CD14-positive monocyte (primary cell): ENCODE measurements around the gene FAM227B. TPM values are rescaled to one million over a fixed set of nuclear protein-coding genes. Genes with fewer than 3 reads are reported as not detected.

Experiments
- DNase-seq, 3 donors: peaks; one replicate each; pipeline ENCODE4 v3.0.0-alpha.2; 2011 to 2022
- H2AFZ ChIP-seq: 2 replicates; pipeline ENCODE4 v1.6.0; 2012; ENCODE audit warnings: mild to moderate bottlenecking, low read depth, low read length, inconsistent platforms; ENCODE audit not compliant: insufficient read depth, poor library complexity, severe bottlenecking
- H3K27ac ChIP-seq, 2 donors: 1 replicate in 1 of 2; 2 replicates in 1 of 2; pipeline ENCODE4 v1.5.1; 2012 to 2013; ENCODE audit warnings: low read length in 2 of 2, control low read depth in 1 of 2, inconsistent platforms in 1 of 2, low read depth in 1 of 2, mild to moderate bottlenecking in 1 of 2
- H3K27me3 ChIP-seq, 2 donors: one replicate each; pipeline versions ENCODE4 v1.6.0 to v1.6.1; 2011 to 2013; ENCODE audit warnings: low read length in 2 of 2; ENCODE audit not compliant: control insufficient read depth in 2 of 2, insufficient read depth in 2 of 2
- H3K36me3 ChIP-seq, 2 donors: replicated peaks in 1 of 2; 1 replicate in 1 of 2; 2 replicates in 1 of 2; pipeline versions ENCODE4 v1.5.1 to v1.6.1; 2012 to 2013; ENCODE audit warnings: low read length in 2 of 2, control low read depth in 1 of 2, inconsistent platforms in 1 of 2, mild to moderate bottlenecking in 1 of 2; ENCODE audit not compliant: insufficient read depth in 2 of 2, control insufficient read depth in 1 of 2
- H3K4me1 ChIP-seq, 2 donors: 1 replicate in 1 of 2; 2 replicates in 1 of 2; pipeline versions ENCODE4 v1.5.1 to v1.6.1; 2012 to 2013; ENCODE audit warnings: low read length in 2 of 2, control low read depth in 1 of 2, inconsistent platforms in 1 of 2, mild to moderate bottlenecking in 1 of 2, moderate library complexity in 1 of 2; ENCODE audit not compliant: insufficient read depth in 2 of 2, control insufficient read depth in 1 of 2
- H3K4me2 ChIP-seq: replicated peaks from 2 replicates; pipeline ENCODE3; 2012; ENCODE audit warnings: low read length, moderate library complexity, mild to moderate bottlenecking; ENCODE audit not compliant: poor library complexity, severe bottlenecking; ENCODE audit errors: extremely low read depth
- H3K4me3 ChIP-seq, 3 experiments: fragments of 200-600 bp in 1 of 3; sonication (generic) in 1 of 3; replicated peaks in 1 of 3; 1 replicate in 2 of 3; 2 replicates in 1 of 3; pipeline ENCODE4 v1.5.1; 2011 to 2013; ENCODE audit warnings: low read length in 3 of 3, mild to moderate bottlenecking in 3 of 3, control low read depth in 2 of 3, low read depth in 2 of 3, inconsistent platforms in 1 of 3, moderate library complexity in 1 of 3
- H3K79me2 ChIP-seq: 2 replicates; pipeline ENCODE4 v1.6.0; 2012; ENCODE audit warnings: mild to moderate bottlenecking, control low read depth, inconsistent platforms, low read length, moderate library complexity; ENCODE audit not compliant: insufficient read depth
- H3K9ac ChIP-seq: 2 replicates; pipeline ENCODE4 v1.6.0; 2017; ENCODE audit warnings: low read length, mild to moderate bottlenecking; ENCODE audit not compliant: insufficient read depth, poor library complexity, severe bottlenecking
- H3K9me3 ChIP-seq, 2 donors: replicated peaks in 1 of 2; 1 replicate in 1 of 2; 2 replicates in 1 of 2; pipeline versions ENCODE4 v1.5.1 to v1.6.1; 2012 to 2013; ENCODE audit warnings: low read length in 2 of 2, control low read depth in 1 of 2; ENCODE audit not compliant: control insufficient read depth in 1 of 2, insufficient read depth in 1 of 2
- H4K20me1 ChIP-seq: 2 replicates; pipeline ENCODE4 v1.6.0; 2012; ENCODE audit warnings: mild to moderate bottlenecking, low read length, control low read depth, moderate library complexity; ENCODE audit not compliant: insufficient read depth
- H3K27ac Mint-ChIP-seq, 7 donors: one replicate each; pipeline ENCODE4 v1.8.0; 2020; ENCODE audit warnings: mild to moderate bottlenecking in 7 of 7, mixed read lengths in 7 of 7, moderate library complexity in 6 of 7, inconsistent platforms in 2 of 7
- H3K27me3 Mint-ChIP-seq, 3 donors: one replicate each; pipeline ENCODE4 v1.8.0; 2021 to 2022; ENCODE audit warnings: low read depth in 3 of 3, mild to moderate bottlenecking in 3 of 3, mixed read lengths in 3 of 3, moderate library complexity in 3 of 3, inconsistent platforms in 1 of 3
- H3K36me3 Mint-ChIP-seq, 2 donors: one replicate each; pipeline ENCODE4 v1.8.0; 2020; ENCODE audit warnings: mixed read lengths in 2 of 2, inconsistent platforms in 1 of 2, mild to moderate bottlenecking in 1 of 2
- H3K4me1 Mint-ChIP-seq: one replicate; pipeline ENCODE4 v1.8.0; 2020; ENCODE audit warnings: mild to moderate bottlenecking, mixed read lengths
- H3K4me3 Mint-ChIP-seq, 2 donors: one replicate each; pipeline ENCODE4 v1.8.0; 2020; ENCODE audit warnings: mild to moderate bottlenecking in 2 of 2, mixed read lengths in 2 of 2, moderate library complexity in 1 of 2
- H3K9me3 Mint-ChIP-seq, 7 donors: one replicate each; pipeline ENCODE4 v1.8.0; 2020 to 2022; ENCODE audit warnings: mixed read lengths in 7 of 7, mild to moderate bottlenecking in 6 of 7, moderate library complexity in 6 of 7, inconsistent platforms in 2 of 7
- whole genome bisulfite sequencing: methylation state at CpG from one replicate; pipeline ENCODE4 v1.1.5; 2013; ENCODE audit warnings: missing lambda C conversion rate; ENCODE audit not compliant: insufficient coverage; 5-methylcytosine and 5-hydroxymethylcytosine counted together
- intact Hi-C, 2 donors: fragments of 100-400 bp; cut with micrococcal nuclease; formaldehyde crosslinking; loops; one replicate each; pipeline versions ENCODE4 v1.15.0 to v1.15.1; 2023
- polyA plus RNA-seq, 3 donors: library from polyadenylated mRNA; depleted of rRNA in 1 of 3; unstranded in 2 of 3; stranded (reverse) in 1 of 3; fragments of 300-500 nt in 2 of 3; fragments of >200 nt in 1 of 3; fragmentation: Illumina TruSeq in 2 of 3; gene quantifications; 1 replicate in 2 of 3; 2 replicates in 1 of 3; pipeline ENCODE4 v1.2.3, GENCODE V29; 2012 to 2021
- TF ChIP-seq, protein P1 (sequence below): fragments of 200-600 bp; IDR thresholded peaks from one replicate; pipeline ENCODE4 v1.8.0; 2022; ENCODE audit warnings: antibody characterized with exemption, mild to moderate bottlenecking

FAM227B gene
- polyA plus RNA-seq, 3 donors, result 0.28 to 0.72 (median 0.49) TPM

DNA sequence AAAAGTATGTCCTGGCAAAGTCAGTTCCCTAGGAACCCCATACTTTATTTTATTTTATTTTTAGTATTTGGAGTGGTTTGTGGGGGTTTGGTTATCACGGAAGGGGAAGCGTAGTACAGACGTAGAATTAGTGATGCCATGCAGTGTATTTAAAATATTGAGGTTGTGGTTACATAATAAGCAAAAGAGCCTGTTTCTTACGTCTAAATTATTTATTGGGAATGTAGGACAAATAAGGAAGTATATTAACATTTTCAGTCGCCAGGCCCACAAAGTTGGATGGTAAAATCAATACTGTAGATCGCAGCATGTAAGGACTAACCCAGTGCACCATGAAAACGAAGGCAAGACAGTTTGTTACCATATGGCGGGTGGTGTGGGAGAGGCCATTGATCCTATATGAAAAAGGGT lies 788 bp upstream of the FAM227B start:
- intact Hi-C loops, result loop anchor here (10.0 kb wide), 2 partner anchors 93 to 467 kb away; partner anchors contain the start of gene COPS2 (in 1 of the 2)
- H3K27me3 ChIP-seq, result no peaks in the 10 kb centered on the region
- peak overlapping the region; percentile 85 for H3K9ac ChIP-seq
- H3K27me3 Mint-ChIP-seq, result no peaks in the 10 kb centered on the region
- WGBS, result 17% methylated on average over 6 of the region's 8 CpGs
- H3K4me1 ChIP-seq, result peaks cover 17 to 31% of the 10 kb centered on the region in 2 donors
- H3K79me2 ChIP-seq, result peaks cover 46% of the 10 kb centered on the region
- peak overlapping the region; percentile 84 for H3K4me2 ChIP-seq
- peaks cover 18 to 20% of the 10 kb centered on the region in 2 donors for H3K36me3 Mint-ChIP-seq
- H2AFZ ChIP-seq, result peak overlapping the region; percentile 87
- no peaks in the 10 kb centered on the region for H4K20me1 ChIP-seq
- peak overlapping the region; percentile 80 to 93 (median 91) for H3K4me3 ChIP-seq
- peak overlapping the region; percentile 92 to 95 for H3K4me3 Mint-ChIP-seq
- DNase-seq, result peak in 2 of 3 donors; percentile 3 to 6
- H3K9me3 Mint-ChIP-seq, result peaks cover 10 to 24% (median 12%) of the 10 kb centered on the region in 7 donors
- peaks cover 16 to 29% of the 10 kb centered on the region in 2 donors for H3K36me3 ChIP-seq
- peaks cover 6 to 19% of the 10 kb centered on the region in 2 donors for H3K9me3 ChIP-seq
- peaks cover 31% of the 10 kb centered on the region for H3K4me1 Mint-ChIP-seq
- peak overlapping the region; percentile 90 to 93 for H3K27ac ChIP-seq
- TF ChIP-seq, protein P1, sequence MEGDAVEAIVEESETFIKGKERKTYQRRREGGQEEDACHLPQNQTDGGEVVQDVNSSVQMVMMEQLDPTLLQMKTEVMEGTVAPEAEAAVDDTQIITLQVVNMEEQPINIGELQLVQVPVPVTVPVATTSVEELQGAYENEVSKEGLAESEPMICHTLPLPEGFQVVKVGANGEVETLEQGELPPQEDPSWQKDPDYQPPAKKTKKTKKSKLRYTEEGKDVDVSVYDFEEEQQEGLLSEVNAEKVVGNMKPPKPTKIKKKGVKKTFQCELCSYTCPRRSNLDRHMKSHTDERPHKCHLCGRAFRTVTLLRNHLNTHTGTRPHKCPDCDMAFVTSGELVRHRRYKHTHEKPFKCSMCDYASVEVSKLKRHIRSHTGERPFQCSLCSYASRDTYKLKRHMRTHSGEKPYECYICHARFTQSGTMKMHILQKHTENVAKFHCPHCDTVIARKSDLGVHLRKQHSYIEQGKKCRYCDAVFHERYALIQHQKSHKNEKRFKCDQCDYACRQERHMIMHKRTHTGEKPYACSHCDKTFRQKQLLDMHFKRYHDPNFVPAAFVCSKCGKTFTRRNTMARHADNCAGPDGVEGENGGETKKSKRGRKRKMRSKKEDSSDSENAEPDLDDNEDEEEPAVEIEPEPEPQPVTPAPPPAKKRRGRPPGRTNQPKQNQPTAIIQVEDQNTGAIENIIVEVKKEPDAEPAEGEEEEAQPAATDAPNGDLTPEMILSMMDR, result no peak
- H3K27ac Mint-ChIP-seq, result peak overlapping the region; percentile 89 to 99 (median 97)

DNA sequence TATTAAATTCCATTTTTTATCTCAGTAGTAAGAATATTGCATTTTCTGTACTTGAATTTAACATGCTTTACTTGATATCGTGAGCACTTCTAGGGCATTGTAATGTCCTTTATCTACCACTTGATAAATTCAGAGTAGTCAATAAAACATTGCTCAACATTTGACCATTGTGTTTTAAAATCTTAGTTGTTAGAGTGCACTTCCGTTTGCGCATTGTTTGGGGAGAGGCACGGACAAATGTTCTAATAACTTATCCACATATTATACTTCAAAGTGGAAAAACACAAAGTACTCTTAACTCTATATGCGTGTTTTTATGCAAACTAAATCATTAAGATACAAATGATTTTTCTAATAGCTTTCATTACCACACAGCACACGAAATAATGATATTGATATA lies 419 bp downstream of the FAM227B start:
- intact Hi-C loops, result loop anchor here (10.0 kb wide), 2 partner anchors 95 to 465 kb away; partner anchors contain the start of gene COPS2 (in 1 of the 2)
- Histone ChIP-seq H3K4me1 (peaks cover 17 to 31% of the 10 kb centered on the region in 2 donors), H4K20me1 (no peaks in the 10 kb centered on the region), H3K9ac (peak overlapping the region; percentile 85), H2AFZ (peak overlapping the region; percentile 87), H3K36me3 (peaks cover 6 to 17% of the 10 kb centered on the region in 2 donors), H3K79me2 (peaks cover 38% of the 10 kb centered on the region), H3K4me2 (peak overlapping the region; percentile 84), H3K4me3 (peak overlapping the region; percentile 80 to 93 (median 91)), H3K9me3 (peaks cover 4 to 13% of the 10 kb centered on the region in 2 donors), H3K27ac (peak overlapping the region; percentile 90 to 93), H3K27me3 (no peaks in the 10 kb centered on the region)
- peaks cover 9 to 25% (median 14%) of the 10 kb centered on the region in 7 donors for H3K9me3 Mint-ChIP-seq
- DNase-seq, result peak; percentile 39 to 66 (median 48)
- H3K27me3 Mint-ChIP-seq, result no peaks in the 10 kb centered on the region
- H3K36me3 Mint-ChIP-seq, result peaks cover 11 to 14% of the 10 kb centered on the region in 2 donors
- H3K4me1 Mint-ChIP-seq, result peaks cover 31% of the 10 kb centered on the region
- WGBS, result 0% methylated on average over 1 of the region's 6 CpGs
- TF ChIP-seq, protein P1, result peak; percentile 29
- peak overlapping the region; percentile 92 to 95 for H3K4me3 Mint-ChIP-seq
- peak overlapping the region; percentile 93 to 99 (median 97) for H3K27ac Mint-ChIP-seq
